Stomach (tissue), 9 donors: ENCODE data around the gene MACC1. TPM values are rescaled to one million over a fixed set of nuclear protein-coding genes. Genes with fewer than 3 reads are reported as not detected.
A peak's percentile ranks its signal among the peaks of the same experiment; 100 is the strongest.

Experiments used
- DNase-seq, 2 donors: peaks; one replicate each; pipeline versions ENCODE4 v3.0.0 to v3.0.0-alpha.2; 2013 to 2019
- H3K27ac ChIP-seq, 5 donors: fragments of 200-600 bp in 4 of 5; sonication (generic) in 4 of 5; one replicate each; pipeline ENCODE4 v1.5.1; 2013 to 2019; ENCODE audit warnings: mild to moderate bottlenecking in 1 of 5, moderate library complexity in 1 of 5
- H3K27me3 ChIP-seq, 3 donors: fragments of 200-600 bp; sonication (generic); one replicate each; pipeline ENCODE4 v1.5.1; 2017 to 2019; ENCODE audit warnings: mixed run types in 1 of 3
- H3K36me3 ChIP-seq, 4 donors: fragments of 200-600 bp; sonication (generic); 1 replicate in 3 of 4; 2 replicates in 1 of 4; pipeline ENCODE4 v1.5.1; 2016 to 2019
- H3K4me1 ChIP-seq, 4 donors: fragments of 200-600 bp; sonication (generic); one replicate each; pipeline ENCODE4 v1.5.1; 2016 to 2019
- H3K4me3 ChIP-seq, 4 donors: fragments of 200-600 bp; sonication (generic) in 3 of 4; one replicate each; pipeline ENCODE4 v1.5.1; 2016 to 2019; ENCODE audit warnings: mild to moderate bottlenecking in 1 of 4
- H3K9me3 ChIP-seq, 4 donors: fragments of 200-600 bp; sonication (generic); one replicate each; pipeline ENCODE4 v1.5.1; 2016 to 2019
- CTCF ChIP-seq, 7 experiments: fragments of 450-650 bp in 4 of 7; fragments of 200-600 bp in 3 of 7; sonication (generic) in 3 of 7; IDR thresholded peaks; one replicate each; pipeline ENCODE4 v1.5.1; 2016 to 2019; ENCODE audit warnings: antibody characterized with exemption in 7 of 7, control low read depth in 2 of 7, mild to moderate bottlenecking in 1 of 7
- EP300 ChIP-seq: sonication (generic); formaldehyde crosslinking; IDR thresholded peaks from one replicate; pipeline ENCODE4 v1.6.1; 2017; ENCODE audit warnings: antibody characterized with exemption
- POLR2A ChIP-seq, 4 donors: fragments of 450-650 bp; IDR thresholded peaks; one replicate each; pipeline ENCODE4 v1.6.1; 2016; ENCODE audit warnings: antibody characterized with exemption in 4 of 4, control low read depth in 2 of 4, mild to moderate bottlenecking in 1 of 4, moderate library complexity in 1 of 4
- POLR2AphosphoS5 ChIP-seq, 3 donors: sonication (generic); formaldehyde crosslinking; IDR thresholded peaks; one replicate each; pipeline ENCODE4 v1.6.1; 2016; ENCODE audit warnings: antibody characterized with exemption in 3 of 3
- WGBS, 5 donors: extraction: QIAGEN DNeasy Blood & Tissue Kit in 3 of 5; methylation state at CpG; one replicate each; pipeline versions ENCODE4 v1.1.5 to v1.1.7; 2013 to 2018; 5-methylcytosine and 5-hydroxymethylcytosine counted together
- intact Hi-C: fragments of 100-400 bp; cut with DNase I; formaldehyde crosslinking; loops from one replicate; pipeline ENCODE4 v1.15.1; 2023; ENCODE audit warnings: low total_unique reads
- polyA plus RNA-seq, 3 donors: library from polyadenylated mRNA; stranded (reverse); fragments of 200-250 nt; gene quantifications; one replicate each; pipeline ENCODE4 v1.2.3, GENCODE V29; 2013
- total RNA-seq, 5 donors: library from RNA; depleted of rRNA; stranded (reverse); fragments of >200 nt; gene quantifications; one replicate each; pipeline versions ENCODE4 v1.1.0 to v1.2.3, GENCODE V29; 2014 to 2016
- donor health status: healthy with polysubstance abuse.
- donor health status: Bipolar disorder and iron deficiency.
- donor health status: healthy.

Gene MACC1
- total and polyA plus RNA-seq, 8 donors, result 0.76 to 41.7 (median 2.2) TPM; not detected in 1

DNA sequence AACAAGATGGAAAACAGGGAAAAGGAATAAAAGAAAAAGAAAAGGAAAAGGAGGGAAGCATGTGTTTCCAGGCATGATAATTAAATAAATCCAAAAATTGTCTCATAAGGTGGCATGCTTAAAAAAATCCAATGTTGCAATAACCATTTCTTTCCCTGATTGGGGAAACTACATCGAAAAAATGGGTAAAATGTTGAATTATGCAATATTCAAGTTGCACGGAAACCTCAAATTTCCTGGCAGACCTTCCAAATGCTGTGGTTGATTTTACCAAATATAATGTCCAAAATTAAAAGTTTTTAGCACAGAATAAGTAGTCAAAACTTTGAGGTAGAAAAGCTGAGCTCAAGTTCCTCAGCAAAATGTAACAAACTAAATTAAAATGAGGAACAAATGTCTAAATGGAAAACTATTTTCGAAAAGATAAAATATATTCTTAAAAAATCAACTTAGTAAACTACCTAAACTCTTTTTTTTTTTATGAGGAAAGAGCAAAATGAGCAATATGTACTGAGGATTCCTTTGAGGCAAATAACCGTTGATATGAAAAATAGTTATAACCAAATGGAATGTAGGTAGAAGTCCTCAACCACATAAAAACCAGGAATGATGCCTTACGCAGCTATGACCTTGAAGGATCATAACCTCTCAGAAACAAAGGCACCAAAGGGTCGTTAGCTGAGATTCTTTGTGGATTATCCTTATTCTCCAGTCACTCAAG is 52.6 kb downstream of the MACC1 start:
- H3K4me3 ChIP-seq, result no peak overlapping the region
- no peaks in the 10 kb centered on the region for H3K36me3 ChIP-seq
- TF ChIP-seq POLR2A (IDR thresholded peaks at IDR 0.05) (no peak), POLR2AphosphoS5 (IDR thresholded peaks at IDR 0.05) (no peak), CTCF (IDR thresholded peaks at IDR 0.05) (no peak), EP300 (no peak)
- intact Hi-C loops, result no loop called here
- no peak for DNase-seq
- no peaks in the 10 kb centered on the region for H3K9me3 ChIP-seq
- WGBS, 5 donors, result 67 to 86% (median 84%) methylated on average over 6 of the region's 6 CpGs
- H3K4me1 ChIP-seq, result no peaks in the 10 kb centered on the region
- no peaks in the 10 kb centered on the region for H3K27me3 ChIP-seq
- H3K27ac ChIP-seq, result no peak overlapping the region

DNA sequence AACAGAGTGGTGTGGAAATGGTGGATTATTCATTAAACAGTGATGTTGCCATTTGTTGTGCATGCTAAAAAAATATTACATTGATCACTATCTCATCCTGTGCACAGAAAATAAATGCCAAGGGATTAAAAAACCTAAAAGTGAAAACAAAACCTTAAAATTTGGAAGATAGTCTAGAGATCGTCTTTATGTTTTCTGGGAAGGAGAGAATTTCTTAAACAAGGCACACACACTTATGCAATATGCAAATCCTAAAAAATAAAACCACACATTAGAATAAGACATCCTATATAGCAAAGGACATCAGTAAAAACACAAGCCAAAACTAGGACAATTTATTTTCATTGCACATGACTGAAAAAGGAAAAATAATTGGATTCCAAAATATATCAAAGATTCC is 54.5 kb downstream of the MACC1 start:
- Histone ChIP-seq H3K4me3 (no peak overlapping the region), H3K27me3 (no peaks in the 10 kb centered on the region), H3K36me3 (no peaks in the 10 kb centered on the region), H3K27ac (no peak overlapping the region), H3K9me3 (no peaks in the 10 kb centered on the region), H3K4me1 (peaks cover 0 to 6% (median 0%) of the 10 kb centered on the region in 4 donors)
- DNase-seq, result no peak
- intact Hi-C loops, result no loop called here
- WGBS, 5 donors, result 81 to 94% (median 83%) methylated on average over 1 of the region's 1 CpG
- TF ChIP-seq POLR2AphosphoS5 (IDR thresholded peaks at IDR 0.05) (no peak), POLR2A (IDR thresholded peaks at IDR 0.05) (no peak), CTCF (IDR thresholded peaks at IDR 0.05) (no peak), EP300 (no peak)

DNA sequence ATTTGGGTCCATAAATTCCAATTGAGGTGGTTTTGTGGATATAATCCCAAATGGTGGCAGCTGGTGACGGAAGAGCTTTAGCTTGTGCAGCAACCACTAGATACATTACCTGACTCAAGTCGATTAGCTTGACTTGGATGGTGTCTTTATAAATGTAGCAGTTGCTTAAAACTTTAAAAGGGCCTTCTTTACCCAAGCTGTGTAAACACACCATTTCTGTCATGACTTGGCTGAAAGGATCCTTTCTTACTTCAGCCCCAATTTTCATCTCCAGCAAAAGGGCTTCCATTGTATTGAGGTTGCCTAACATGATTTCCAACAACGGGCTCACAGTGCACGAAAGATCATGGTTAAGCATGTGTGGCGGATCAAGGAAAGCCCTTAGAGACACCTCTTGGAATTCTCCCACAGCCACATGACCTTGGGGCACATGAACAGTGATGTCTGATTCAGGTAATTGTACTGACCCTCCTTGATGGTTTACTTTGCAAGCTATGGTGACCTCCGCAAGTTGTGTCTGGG is 57.9 kb downstream of the MACC1 start:
- Histone ChIP-seq H3K27me3 (no peaks in the 10 kb centered on the region), H3K4me3 (no peak overlapping the region), H3K4me1 (peaks cover 0 to 6% (median 1%) of the 10 kb centered on the region in 4 donors), H3K36me3 (no peaks in the 10 kb centered on the region), H3K9me3 (no peaks in the 10 kb centered on the region), H3K27ac (no peak overlapping the region)
- no peak for DNase-seq
- intact Hi-C loops, result loop anchor here (10.0 kb wide), 1 partner anchor 436 kb away; no protein-coding TSS in a partner anchor
- WGBS, 5 donors, result 84 to 93% (median 89%) methylated on average over 6 of the region's 6 CpGs
- TF ChIP-seq POLR2A (IDR thresholded peaks at IDR 0.05) (no peak), CTCF (IDR thresholded peaks at IDR 0.05) (no peak), POLR2AphosphoS5 (IDR thresholded peaks at IDR 0.05) (no peak), EP300 (no peak)

GRCh38 chr7:20158684-20159083 is 58.5 kb downstream of the MACC1 start:
- peaks cover 0 to 9% (median 3%) of the 10 kb centered on the region in 4 donors for H3K4me1 ChIP-seq
- H3K4me3 ChIP-seq, result no peak overlapping the region
- H3K27ac ChIP-seq, result no peak overlapping the region
- TF ChIP-seq CTCF (IDR thresholded peaks at IDR 0.05) (peak in 3 of 7 experiments; percentile 11 to 28 (median 25)), EP300 (no peak)
- no peak for DNase-seq
- H3K36me3 ChIP-seq, result peaks cover 0 to 5% (median 0%) of the 10 kb centered on the region in 4 donors
- 9 to 23% (median 18%) methylated on average over 1 of the region's 1 CpG for WGBS, 5 donors
- H3K27me3 ChIP-seq, result no peaks in the 10 kb centered on the region
- H3K9me3 ChIP-seq, result no peaks in the 10 kb centered on the region
- intact Hi-C loops, result loop anchor here (10.0 kb wide), 1 partner anchor 436 kb away; no protein-coding TSS in a partner anchor
